ENCODE data around the gene PRKG1.

The PRKG1 gene

GRCh38 chr10:52261362-52261761 lies 1187.1 kb downstream of the PRKG1 start:
- no peak overlapping the region for H3K27ac ChIP-seq (ENCODE audit: low read length)
- no peaks in the 10 kb centered on the region for H3K27me3 ChIP-seq (ENCODE audit: low read depth, low read length)
- H3K79me2 ChIP-seq (ENCODE audit: low read length): no peaks in the 10 kb centered on the region
- H3K36me3 ChIP-seq (replicated peaks; ENCODE audit: low read depth, low read length): no peaks in the 10 kb centered on the region
- H3K9ac ChIP-seq (ENCODE audit: low read length): no peak overlapping the region
- no peak overlapping the region for H3K4me3 ChIP-seq (ENCODE audit: low read length)
- H2AFZ ChIP-seq (ENCODE audit: low read depth, low read length): no peak overlapping the region
- no peaks in the 10 kb centered on the region for H4K20me1 ChIP-seq (ENCODE audit: insufficient read depth, low read length)
- TF ChIP-seq CTCF (IDR thresholded peaks at IDR 0.05; ENCODE audit: low read depth, low read length): no peak
- TF ChIP-seq EZH2phosphoT487 (IDR thresholded peaks at IDR 0.05; ENCODE audit: low read depth): no peak
- H3K4me2 ChIP-seq (ENCODE audit: low read length): no peak overlapping the region
- peaks cover 16% of the 10 kb centered on the region for H3K4me1 ChIP-seq (ENCODE audit: low read length)
- H3K9me3 ChIP-seq (ENCODE audit: insufficient read depth, low read length): no peaks in the 10 kb centered on the region

- no peaks in the 10 kb centered on the region for H3K36me3 ChIP-seq (replicated peaks; ENCODE audit: low read depth, low read length)
- H3K9ac ChIP-seq (ENCODE audit: low read length): no peak overlapping the region
- peaks cover 6% of the 10 kb centered on the region; the same call in 1 of the 2 replicates for H3K4me1 ChIP-seq (ENCODE audit: low read length)
- TF ChIP-seq EZH2phosphoT487 (IDR thresholded peaks at IDR 0.05; ENCODE audit: low read depth): no peak
- no peak for TF ChIP-seq CTCF (IDR thresholded peaks at IDR 0.05; ENCODE audit: low read depth, low read length)
- no peak overlapping the region for H3K4me2 ChIP-seq (ENCODE audit: low read length)
- H3K79me2 ChIP-seq (ENCODE audit: low read length): no peaks in the 10 kb centered on the region
- no peak overlapping the region for H3K4me3 ChIP-seq (ENCODE audit: low read length)
- no peak overlapping the region for H3K27ac ChIP-seq (ENCODE audit: low read length)
- no peaks in the 10 kb centered on the region for H3K27me3 ChIP-seq (ENCODE audit: low read depth, low read length)
- H4K20me1 ChIP-seq (ENCODE audit: insufficient read depth, low read length): no peaks in the 10 kb centered on the region
- H2AFZ ChIP-seq (ENCODE audit: low read depth, low read length): no peak overlapping the region
- no peaks in the 10 kb centered on the region for H3K9me3 ChIP-seq (ENCODE audit: insufficient read depth, low read length)
Measured at GRCh38 chr10:52265131-52265926, 1191.0 kb downstream of the PRKG1 start.

GRCh38 chr10:52266858-52267257 lies 1192.6 kb downstream of the PRKG1 start:
- Histone ChIP-seq H4K20me1 (ENCODE audit: insufficient read depth, low read length) (no peaks in the 10 kb centered on the region), H3K4me1 (ENCODE audit: low read length) (peaks cover 6% of the 10 kb centered on the region; the same call in 1 of the 2 replicates), H3K79me2 (ENCODE audit: low read length) (no peaks in the 10 kb centered on the region), H3K9me3 (ENCODE audit: insufficient read depth, low read length) (no peaks in the 10 kb centered on the region), H3K27me3 (ENCODE audit: low read depth, low read length) (no peaks in the 10 kb centered on the region), H3K9ac (ENCODE audit: low read length) (no peak overlapping the region), H3K36me3 (replicated peaks; ENCODE audit: low read depth, low read length) (no peaks in the 10 kb centered on the region), H3K4me2 (ENCODE audit: low read length) (no peak overlapping the region), H3K4me3 (ENCODE audit: low read length) (no peak overlapping the region), H2AFZ (ENCODE audit: low read depth, low read length) (no peak overlapping the region), H3K27ac (ENCODE audit: low read length) (no peak overlapping the region)
- TF ChIP-seq EZH2phosphoT487 (IDR thresholded peaks at IDR 0.05; ENCODE audit: low read depth): no peak
- no peak for TF ChIP-seq CTCF (IDR thresholded peaks at IDR 0.05; ENCODE audit: low read depth, low read length)

- H3K4me1 ChIP-seq (ENCODE audit: low read length): peaks cover 6% of the 10 kb centered on the region; the same call in 1 of the 2 replicates
- H3K4me2 ChIP-seq (ENCODE audit: low read length): no peak overlapping the region
- H3K36me3 ChIP-seq (replicated peaks; ENCODE audit: low read depth, low read length): no peaks in the 10 kb centered on the region
- no peaks in the 10 kb centered on the region for H3K9me3 ChIP-seq (ENCODE audit: insufficient read depth, low read length)
- no peak overlapping the region for H2AFZ ChIP-seq (ENCODE audit: low read depth, low read length)
- H3K27ac ChIP-seq (ENCODE audit: low read length): no peak overlapping the region
- H3K27me3 ChIP-seq (ENCODE audit: low read depth, low read length): no peaks in the 10 kb centered on the region
- no peaks in the 10 kb centered on the region for H4K20me1 ChIP-seq (ENCODE audit: insufficient read depth, low read length)
- H3K79me2 ChIP-seq (ENCODE audit: low read length): no peaks in the 10 kb centered on the region
- no peak overlapping the region for H3K9ac ChIP-seq (ENCODE audit: low read length)
- no peak for TF ChIP-seq EZH2phosphoT487 (IDR thresholded peaks at IDR 0.05; ENCODE audit: low read depth)
- no peak for TF ChIP-seq CTCF (IDR thresholded peaks at IDR 0.05; ENCODE audit: low read depth, low read length)
- H3K4me3 ChIP-seq (ENCODE audit: low read length): no peak overlapping the region
Measured at GRCh38 chr10:52268790-52269189, 1194.5 kb downstream of the PRKG1 start.

All from OCI-LY3 (cell line).